Measurements from ENCODE around the gene KRTAP10-6.
"Not testable (repeated sequence)": the region's sequence is repeated elsewhere in the genome, so short reads cannot be mapped to it uniquely, and the experiment has no call there.

The KRTAP10-6 gene

DNA sequence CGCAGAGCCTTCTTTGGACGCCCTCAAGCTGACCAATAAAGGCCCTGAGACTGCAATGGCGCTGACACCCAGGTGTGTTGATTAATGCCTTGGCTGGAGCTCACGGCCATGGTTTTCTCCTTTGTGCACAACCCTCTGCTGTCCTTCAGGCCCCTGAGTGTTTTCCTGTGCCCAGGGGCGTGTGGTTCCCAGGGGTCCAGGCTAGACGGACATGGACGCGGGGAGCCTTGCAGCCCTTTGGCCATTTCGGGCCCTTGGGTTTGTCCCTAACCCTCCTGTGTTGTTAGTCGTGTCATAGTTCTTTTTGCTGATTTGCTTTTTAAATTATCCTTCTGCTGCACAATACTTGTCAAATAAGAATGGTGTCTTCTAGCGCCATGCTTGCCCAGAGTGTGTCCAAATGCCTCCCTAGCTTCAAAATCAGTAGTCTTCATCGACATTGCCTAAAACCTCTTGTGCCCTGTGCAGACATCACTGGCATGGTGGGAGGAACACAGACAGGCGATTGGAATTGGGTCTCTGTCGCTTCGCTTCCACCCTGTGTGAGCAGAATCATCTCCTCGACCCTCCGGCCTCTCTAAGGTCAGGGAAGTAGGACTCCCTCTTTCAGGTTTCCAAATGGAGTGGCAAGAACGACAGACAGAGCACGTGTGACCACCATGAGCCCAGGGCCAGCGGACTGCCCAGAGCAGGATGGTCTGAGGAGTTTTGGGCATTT lies 16.8 kb downstream of the KRTAP10-6 start:
- no peak for TF ChIP-seq ZFX (IDR thresholded peaks at IDR 0.05; ENCODE audit: borderline replicate concordance)
- TF ChIP-seq, protein P1, sequence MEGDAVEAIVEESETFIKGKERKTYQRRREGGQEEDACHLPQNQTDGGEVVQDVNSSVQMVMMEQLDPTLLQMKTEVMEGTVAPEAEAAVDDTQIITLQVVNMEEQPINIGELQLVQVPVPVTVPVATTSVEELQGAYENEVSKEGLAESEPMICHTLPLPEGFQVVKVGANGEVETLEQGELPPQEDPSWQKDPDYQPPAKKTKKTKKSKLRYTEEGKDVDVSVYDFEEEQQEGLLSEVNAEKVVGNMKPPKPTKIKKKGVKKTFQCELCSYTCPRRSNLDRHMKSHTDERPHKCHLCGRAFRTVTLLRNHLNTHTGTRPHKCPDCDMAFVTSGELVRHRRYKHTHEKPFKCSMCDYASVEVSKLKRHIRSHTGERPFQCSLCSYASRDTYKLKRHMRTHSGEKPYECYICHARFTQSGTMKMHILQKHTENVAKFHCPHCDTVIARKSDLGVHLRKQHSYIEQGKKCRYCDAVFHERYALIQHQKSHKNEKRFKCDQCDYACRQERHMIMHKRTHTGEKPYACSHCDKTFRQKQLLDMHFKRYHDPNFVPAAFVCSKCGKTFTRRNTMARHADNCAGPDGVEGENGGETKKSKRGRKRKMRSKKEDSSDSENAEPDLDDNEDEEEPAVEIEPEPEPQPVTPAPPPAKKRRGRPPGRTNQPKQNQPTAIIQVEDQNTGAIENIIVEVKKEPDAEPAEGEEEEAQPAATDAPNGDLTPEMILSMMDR (IDR thresholded peaks at IDR 0.05): no peak
- H3K27ac ChIP-seq: no peak overlapping the region

DNA sequence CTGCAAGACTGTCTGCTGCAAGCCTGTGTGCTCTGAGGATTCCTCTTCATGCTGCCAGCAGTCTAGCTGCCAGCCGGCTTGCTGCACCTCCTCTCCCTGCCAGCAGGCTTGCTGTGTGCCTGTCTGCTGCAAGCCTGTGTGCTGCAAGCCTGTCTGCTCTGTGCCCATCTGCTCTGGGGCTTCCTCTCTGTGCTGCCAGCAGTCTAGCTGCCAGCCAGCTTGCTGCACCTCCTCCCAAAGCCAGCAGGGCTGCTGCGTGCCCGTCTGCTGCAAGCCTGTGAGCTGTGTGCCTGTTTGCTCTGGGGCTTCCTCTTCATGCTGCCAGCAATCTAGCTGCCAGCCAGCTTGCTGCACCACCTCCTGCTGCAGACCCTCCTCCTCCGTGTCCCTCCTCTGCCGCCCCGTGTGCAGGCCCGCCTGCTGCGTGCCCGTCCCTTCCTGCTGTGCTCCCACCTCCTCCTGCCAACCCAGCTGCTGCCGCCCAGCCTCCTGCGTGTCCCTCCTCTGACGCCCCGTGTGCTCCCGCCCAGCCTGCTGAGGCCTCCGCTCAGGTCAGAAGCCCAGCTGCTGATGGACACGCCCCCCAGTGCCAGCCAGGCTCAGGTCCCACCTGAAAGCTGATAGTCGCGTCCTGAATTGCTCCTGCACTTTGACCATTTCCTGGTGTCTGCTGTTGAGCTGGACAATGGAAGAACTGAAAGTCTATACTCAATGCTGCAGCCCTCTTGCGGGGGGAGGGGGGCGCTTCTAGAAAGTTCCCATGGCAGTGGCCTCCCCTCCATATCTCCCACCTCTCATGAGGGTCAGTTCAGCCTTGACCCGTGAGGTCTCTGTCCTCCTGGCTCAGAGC lies 17.6 kb downstream of the KRTAP10-6 start:
- no peak for TF ChIP-seq ZFX (IDR thresholded peaks at IDR 0.05; ENCODE audit: borderline replicate concordance)
- TF ChIP-seq, protein P1 (IDR thresholded peaks at IDR 0.05): 0 out of 2 replicates have a peak, but pooled peaks have one; percentile 12
- H3K27ac ChIP-seq: no peak overlapping the region

DNA sequence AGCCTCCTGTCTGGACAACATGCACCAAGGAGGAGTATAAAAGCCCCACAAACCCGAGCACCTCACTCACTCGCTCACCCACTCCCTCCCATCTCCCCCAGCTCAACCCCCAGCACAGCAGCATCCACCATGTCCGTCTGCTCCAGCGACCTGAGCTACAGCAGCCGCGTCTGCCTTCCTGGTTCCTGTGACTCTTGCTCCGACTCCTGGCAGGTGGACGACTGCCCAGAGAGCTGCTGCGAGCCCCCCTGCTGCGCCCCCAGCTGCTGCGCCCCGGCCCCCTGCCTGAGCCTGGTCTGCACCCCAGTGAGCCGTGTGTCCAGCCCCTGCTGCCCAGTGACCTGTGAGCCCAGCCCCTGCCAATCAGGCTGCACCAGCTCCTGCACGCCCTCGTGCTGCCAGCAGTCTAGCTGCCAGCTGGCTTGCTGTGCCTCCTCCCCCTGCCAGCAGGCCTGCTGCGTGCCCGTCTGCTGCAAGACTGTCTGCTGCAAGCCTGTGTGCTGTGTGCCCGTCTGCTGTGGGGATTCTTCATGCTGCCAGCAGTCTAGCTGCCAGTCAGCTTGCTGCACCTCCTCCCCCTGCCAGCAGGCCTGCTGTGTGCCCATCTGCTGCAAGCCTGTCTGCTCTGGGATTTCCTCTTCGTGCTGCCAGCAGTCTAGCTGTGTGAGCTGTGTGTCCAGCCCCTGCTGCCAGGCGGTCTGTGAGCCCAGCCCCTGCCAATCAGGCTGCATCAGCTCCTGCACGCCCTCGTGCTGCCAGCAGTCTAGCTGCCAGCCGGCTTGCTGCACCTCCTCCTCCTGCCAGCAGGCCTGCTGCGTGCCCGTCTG lies 18.5 kb downstream of the KRTAP10-6 start, which contains the start of gene KRTAP10-4:
KRTAP10-4 (plus strand) TSS at position 100 of the 827 bp plus-strand sequence; CDS start at position 130, 30 bp downstream.
- not testable (repeated sequence) for H3K27ac ChIP-seq

DNA sequence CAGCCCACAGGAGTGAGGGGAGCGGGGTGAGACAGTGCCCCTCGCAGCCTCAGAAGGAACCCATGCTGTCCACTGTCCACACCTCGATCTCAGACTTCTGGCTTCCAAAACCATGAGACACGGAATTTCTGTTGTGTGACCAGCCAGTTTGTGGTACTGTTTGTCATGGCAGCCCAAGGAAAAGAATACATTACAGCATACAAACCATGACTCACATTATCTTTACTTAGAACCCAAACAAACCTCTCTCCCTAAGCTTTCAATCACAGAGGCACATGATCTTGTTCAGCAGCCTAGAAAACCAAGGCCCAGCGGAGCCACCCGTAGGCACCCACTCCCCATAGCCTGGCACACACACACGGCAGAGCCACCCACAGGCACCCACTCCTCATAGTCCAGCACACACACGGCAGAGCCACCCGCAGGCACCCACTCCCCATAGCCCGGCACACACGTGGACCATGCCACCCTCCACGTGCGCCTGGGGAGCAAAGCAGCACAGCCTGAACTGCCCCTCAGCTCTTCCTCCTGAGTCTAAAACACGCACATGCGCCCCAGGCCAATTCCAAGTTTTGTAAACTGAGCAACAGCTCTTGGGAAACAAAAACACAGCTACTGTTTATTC lies 19.2 kb downstream of the KRTAP10-6 start:
- no peak overlapping the region for H3K27ac ChIP-seq
- TF ChIP-seq ZFX (IDR thresholded peaks at IDR 0.05; ENCODE audit: borderline replicate concordance): no peak
- TF ChIP-seq, protein P1 (IDR thresholded peaks at IDR 0.05): no peak

DNA sequence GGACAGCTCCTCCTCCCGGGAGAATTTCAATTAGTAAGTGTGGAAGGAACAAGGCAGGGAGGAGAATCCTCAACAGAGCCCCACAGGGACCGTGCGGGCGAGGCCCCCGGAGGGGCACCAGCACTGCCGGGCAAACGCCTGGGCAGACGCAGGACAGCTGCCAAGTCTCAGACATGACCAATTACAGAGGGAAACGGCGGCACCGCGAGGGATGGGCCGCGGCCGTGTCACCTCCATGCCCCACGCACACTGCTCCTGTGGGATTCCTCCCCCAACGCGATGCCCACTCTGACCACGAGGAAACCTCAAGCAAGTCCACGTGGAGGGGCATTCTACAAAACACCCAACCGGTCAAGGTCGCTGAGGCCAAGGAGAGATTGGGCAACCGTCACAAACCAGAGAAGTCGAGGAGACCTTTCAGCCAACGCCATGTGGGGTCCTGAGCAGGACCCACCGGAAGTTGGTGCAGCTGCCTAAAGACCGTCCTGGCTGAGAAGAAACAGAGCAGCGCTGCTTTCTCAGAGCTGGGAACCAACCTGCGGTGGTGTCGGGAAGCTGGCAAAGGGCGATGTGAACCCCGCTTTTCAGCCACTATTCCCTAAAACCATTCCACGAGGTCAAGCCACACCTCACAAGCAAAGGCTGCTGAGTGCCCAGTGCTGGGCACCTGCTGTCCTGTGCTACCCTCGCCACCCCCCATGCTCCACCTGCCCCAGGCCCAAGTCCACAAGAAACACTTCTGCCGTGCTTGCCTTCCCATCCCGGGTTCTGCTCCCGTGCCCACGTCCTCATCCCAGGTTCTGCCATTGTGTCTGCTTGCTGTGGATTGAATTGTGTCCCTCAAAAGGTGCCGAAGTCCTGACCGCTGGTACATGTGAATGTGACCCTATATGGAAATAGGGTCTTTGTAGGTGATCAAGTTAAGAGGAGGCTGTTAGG lies 20.2 kb downstream of the KRTAP10-6 start:
- H3K27ac ChIP-seq: no peak overlapping the region
- TF ChIP-seq, protein P1 (IDR thresholded peaks at IDR 0.05): no peak
- TF ChIP-seq ZFX (IDR thresholded peaks at IDR 0.05; ENCODE audit: borderline replicate concordance): no peak

DNA sequence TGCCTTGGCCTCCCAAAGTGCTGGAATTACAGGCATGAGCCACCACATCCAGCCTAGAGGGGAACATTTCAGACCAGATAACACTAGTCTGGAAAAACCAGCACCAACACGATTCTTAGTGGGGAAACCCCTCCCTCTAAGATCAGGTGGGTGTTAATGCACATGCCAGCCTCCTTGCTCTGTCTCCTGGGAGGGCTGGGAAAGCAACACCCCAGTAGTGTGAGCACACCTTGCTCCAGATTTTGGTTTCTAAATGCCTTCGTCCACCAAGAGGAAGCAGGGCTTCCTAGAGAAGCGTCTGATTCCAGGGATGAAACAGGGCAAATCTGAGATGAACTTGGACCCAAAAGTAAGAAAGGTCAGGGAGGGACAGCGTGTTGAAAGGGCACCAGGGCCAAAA lies 21.0 kb downstream of the KRTAP10-6 start:
- TF ChIP-seq ZFX (IDR thresholded peaks at IDR 0.05; ENCODE audit: borderline replicate concordance): no peak
- TF ChIP-seq, protein P1 (IDR thresholded peaks at IDR 0.05): no peak
- H3K27ac ChIP-seq: no peak overlapping the region

Measured in 22Rv1 (cell line).